ENCODE measurements around the gene SNPH.

Gene SNPH

GRCh38 chr20:1287787-1288569, 21.9 kb downstream of the SNPH start:
- Histone ChIP-seq H3K27ac (ENCODE audit: low read length) (no peak overlapping the region), H3K9me3 (ENCODE audit: control insufficient read depth in 2 of 2, low read length in 2 of 2) (no peaks in the 10 kb centered on the region), H3K9ac (ENCODE audit: low read length in 2 of 2) (no peak overlapping the region), H3K4me3 (ENCODE audit: low read length in 2 of 2) (no peak overlapping the region), H3K36me3 (ENCODE audit: control insufficient read depth in 2 of 2, insufficient read depth in 2 of 2, low read length in 2 of 2) (peaks cover 0 to 2% of the 10 kb centered on the region in 2 donors), H3K27me3 (ENCODE audit: control insufficient read depth in 1 of 2, insufficient read depth in 2 of 2, low read length in 2 of 2) (no peaks in the 10 kb centered on the region), H3K4me1 (ENCODE audit: control insufficient read depth, insufficient read depth, low read length) (no peaks in the 10 kb centered on the region)

- Histone ChIP-seq H3K4me3 (ENCODE audit: low read length in 2 of 2) (no peak overlapping the region), H3K9ac (ENCODE audit: low read length in 2 of 2) (no peak overlapping the region), H3K27me3 (ENCODE audit: control insufficient read depth in 1 of 2, insufficient read depth in 2 of 2, low read length in 2 of 2) (no peaks in the 10 kb centered on the region), H3K36me3 (ENCODE audit: control insufficient read depth in 2 of 2, insufficient read depth in 2 of 2, low read length in 2 of 2) (peaks cover 0 to 2% of the 10 kb centered on the region in 2 donors), H3K27ac (ENCODE audit: low read length) (no peak overlapping the region), H3K4me1 (ENCODE audit: control insufficient read depth, insufficient read depth, low read length) (no peaks in the 10 kb centered on the region), H3K9me3 (ENCODE audit: control insufficient read depth in 2 of 2, low read length in 2 of 2) (no peaks in the 10 kb centered on the region)
Measured at GRCh38 chr20:1291191-1291741, 25.2 kb downstream of the SNPH start.

GRCh38 chr20:1292620-1293019, 26.5 kb downstream of the SNPH start:
- Histone ChIP-seq H3K27ac (ENCODE audit: low read length) (no peak overlapping the region), H3K4me3 (ENCODE audit: low read length in 2 of 2) (no peak overlapping the region), H3K36me3 (ENCODE audit: control insufficient read depth in 2 of 2, insufficient read depth in 2 of 2, low read length in 2 of 2) (peaks cover 2% of the 10 kb centered on the region in 2 donors), H3K9me3 (ENCODE audit: control insufficient read depth in 2 of 2, low read length in 2 of 2) (no peaks in the 10 kb centered on the region), H3K27me3 (ENCODE audit: control insufficient read depth in 1 of 2, insufficient read depth in 2 of 2, low read length in 2 of 2) (no peaks in the 10 kb centered on the region), H3K9ac (ENCODE audit: low read length in 2 of 2) (no peak overlapping the region), H3K4me1 (ENCODE audit: control insufficient read depth, insufficient read depth, low read length) (no peaks in the 10 kb centered on the region)

GRCh38 chr20:1293641-1294379, 27.7 kb downstream of the SNPH start:
- Histone ChIP-seq H3K27ac (ENCODE audit: low read length) (no peak overlapping the region), H3K36me3 (ENCODE audit: control insufficient read depth in 2 of 2, insufficient read depth in 2 of 2, low read length in 2 of 2) (peaks cover 2 to 7% of the 10 kb centered on the region in 2 donors), H3K4me3 (ENCODE audit: low read length in 2 of 2) (no peak overlapping the region), H3K9ac (ENCODE audit: low read length in 2 of 2) (no peak overlapping the region), H3K27me3 (ENCODE audit: control insufficient read depth in 1 of 2, insufficient read depth in 2 of 2, low read length in 2 of 2) (no peaks in the 10 kb centered on the region), H3K4me1 (ENCODE audit: control insufficient read depth, insufficient read depth, low read length) (no peaks in the 10 kb centered on the region), H3K9me3 (ENCODE audit: control insufficient read depth in 2 of 2, low read length in 2 of 2) (no peaks in the 10 kb centered on the region)

- H3K36me3 ChIP-seq (ENCODE audit: control insufficient read depth in 2 of 2, insufficient read depth in 2 of 2, low read length in 2 of 2), result peaks cover 7 to 10% of the 10 kb centered on the region in 2 donors
- H3K9ac ChIP-seq (ENCODE audit: low read length in 2 of 2), result no peak overlapping the region
- H3K4me3 ChIP-seq (ENCODE audit: low read length in 2 of 2), result no peak overlapping the region
- H3K9me3 ChIP-seq (ENCODE audit: control insufficient read depth in 2 of 2, low read length in 2 of 2), result no peaks in the 10 kb centered on the region
- H3K27ac ChIP-seq (ENCODE audit: low read length), result no peak overlapping the region
- no peaks in the 10 kb centered on the region for H3K4me1 ChIP-seq (ENCODE audit: control insufficient read depth, insufficient read depth, low read length)
- no peaks in the 10 kb centered on the region for H3K27me3 ChIP-seq (ENCODE audit: control insufficient read depth in 1 of 2, insufficient read depth in 2 of 2, low read length in 2 of 2)
Measured at GRCh38 chr20:1294497-1294896, 28.4 kb downstream of the SNPH start.

- no peaks in the 10 kb centered on the region for H3K9me3 ChIP-seq (ENCODE audit: control insufficient read depth in 2 of 2, low read length in 2 of 2)
- no peaks in the 10 kb centered on the region for H3K4me1 ChIP-seq (ENCODE audit: control insufficient read depth, insufficient read depth, low read length)
- H3K36me3 ChIP-seq (ENCODE audit: control insufficient read depth in 2 of 2, insufficient read depth in 2 of 2, low read length in 2 of 2), result peaks cover 10 to 12% of the 10 kb centered on the region in 2 donors
- no peak overlapping the region for H3K4me3 ChIP-seq (ENCODE audit: low read length in 2 of 2)
- no peaks in the 10 kb centered on the region for H3K27me3 ChIP-seq (ENCODE audit: control insufficient read depth in 1 of 2, insufficient read depth in 2 of 2, low read length in 2 of 2)
- no peak overlapping the region for H3K9ac ChIP-seq (ENCODE audit: low read length in 2 of 2)
- H3K27ac ChIP-seq (ENCODE audit: low read length), result no peak overlapping the region
Measured at GRCh38 chr20:1295276-1295930, 29.3 kb downstream of the SNPH start.

GRCh38 chr20:1296117-1296610, 30.1 kb downstream of the SNPH start:
- no peak overlapping the region for H3K27ac ChIP-seq (ENCODE audit: low read length)
- H3K9ac ChIP-seq (ENCODE audit: low read length in 2 of 2), result no peak overlapping the region
- H3K9me3 ChIP-seq (ENCODE audit: control insufficient read depth in 2 of 2, low read length in 2 of 2), result no peaks in the 10 kb centered on the region
- H3K4me1 ChIP-seq (ENCODE audit: control insufficient read depth, insufficient read depth, low read length), result no peaks in the 10 kb centered on the region
- H3K27me3 ChIP-seq (ENCODE audit: control insufficient read depth in 1 of 2, insufficient read depth in 2 of 2, low read length in 2 of 2), result no peaks in the 10 kb centered on the region
- H3K4me3 ChIP-seq (ENCODE audit: low read length in 2 of 2), result no peak overlapping the region
- H3K36me3 ChIP-seq (ENCODE audit: control insufficient read depth in 2 of 2, insufficient read depth in 2 of 2, low read length in 2 of 2), result peaks cover 10 to 12% of the 10 kb centered on the region in 2 donors

- Histone ChIP-seq H3K27ac (ENCODE audit: low read length) (no peak overlapping the region), H3K4me3 (ENCODE audit: low read length in 2 of 2) (no peak overlapping the region), H3K9me3 (ENCODE audit: control insufficient read depth in 2 of 2, low read length in 2 of 2) (no peaks in the 10 kb centered on the region), H3K27me3 (ENCODE audit: control insufficient read depth in 1 of 2, insufficient read depth in 2 of 2, low read length in 2 of 2) (no peaks in the 10 kb centered on the region), H3K4me1 (ENCODE audit: control insufficient read depth, insufficient read depth, low read length) (no peaks in the 10 kb centered on the region), H3K36me3 (ENCODE audit: control insufficient read depth in 2 of 2, insufficient read depth in 2 of 2, low read length in 2 of 2) (peaks cover 10 to 12% of the 10 kb centered on the region in 2 donors), H3K9ac (ENCODE audit: low read length in 2 of 2) (no peak overlapping the region)
Measured at GRCh38 chr20:1296922-1297321, 30.8 kb downstream of the SNPH start.

GRCh38 chr20:1297486-1297885, 31.4 kb downstream of the SNPH start:
- H3K27me3 ChIP-seq (ENCODE audit: control insufficient read depth in 1 of 2, insufficient read depth in 2 of 2, low read length in 2 of 2), result no peaks in the 10 kb centered on the region
- peaks cover 10 to 12% of the 10 kb centered on the region in 2 donors for H3K36me3 ChIP-seq (ENCODE audit: control insufficient read depth in 2 of 2, insufficient read depth in 2 of 2, low read length in 2 of 2)
- no peak overlapping the region for H3K4me3 ChIP-seq (ENCODE audit: low read length in 2 of 2)
- no peak overlapping the region for H3K9ac ChIP-seq (ENCODE audit: low read length in 2 of 2)
- H3K9me3 ChIP-seq (ENCODE audit: control insufficient read depth in 2 of 2, low read length in 2 of 2), result no peaks in the 10 kb centered on the region
- H3K4me1 ChIP-seq (ENCODE audit: control insufficient read depth, insufficient read depth, low read length), result no peaks in the 10 kb centered on the region
- H3K27ac ChIP-seq (ENCODE audit: low read length), result no peak overlapping the region

GRCh38 chr20:1298166-1298565, 32.1 kb downstream of the SNPH start:
- H3K27me3 ChIP-seq (ENCODE audit: control insufficient read depth in 1 of 2, insufficient read depth in 2 of 2, low read length in 2 of 2), result no peaks in the 10 kb centered on the region
- peaks cover 10 to 13% of the 10 kb centered on the region in 2 donors for H3K36me3 ChIP-seq (ENCODE audit: control insufficient read depth in 2 of 2, insufficient read depth in 2 of 2, low read length in 2 of 2)

More at GRCh38 chr20:1298166-1298565, 32.1 kb downstream of the SNPH start:
- H3K4me3 ChIP-seq (ENCODE audit: low read length in 2 of 2), result no peak overlapping the region
- H3K9ac ChIP-seq (ENCODE audit: low read length in 2 of 2), result no peak overlapping the region
- no peak overlapping the region for H3K27ac ChIP-seq (ENCODE audit: low read length)
- H3K9me3 ChIP-seq (ENCODE audit: control insufficient read depth in 2 of 2, low read length in 2 of 2), result no peaks in the 10 kb centered on the region
- H3K4me1 ChIP-seq (ENCODE audit: control insufficient read depth, insufficient read depth, low read length), result no peaks in the 10 kb centered on the region
